IMR-90 (cell line): ENCODE measurements around the gene ERGIC2. TPM values are rescaled to one million over a fixed set of nuclear protein-coding genes. Genes with fewer than 3 reads are reported as not detected.
A peak's percentile ranks its signal among the peaks of the same experiment; 100 is the strongest.

Source experiments
- ATAC-seq: fragments of 200-7000 bp; cut with Tn5 transposase; 2 replicates; pipeline ENCODE4 v1.9.1; 2020; ENCODE audit warnings: low read depth, mild to moderate bottlenecking, moderate library complexity
- BruUV-seq: library from RNA; stranded (reverse); fragments of 400-500 nt; replicated peaks from 2 replicates; lab custom pipeline; 2021; lab: Mats Ljungman, UMichigan
- CTCF ChIA-PET: fragments of 300-600 bp; formaldehyde crosslinking; extraction: SDS; loops from one replicate; lab custom pipeline; 2021; ENCODE audit warnings: antibody characterized with exemption; lab: Yijun Ruan, JAX
- POLR2A ChIA-PET: fragments of 300-600 bp; sonication (Branson Sonifier 250); formaldehyde crosslinking; loops from one replicate; lab custom pipeline; 2022; ENCODE audit warnings: antibody characterized with exemption; ENCODE audit not compliant: unreplicated experiment; lab: Charles Lee
- DNase-seq: peaks from one replicate; pipeline ENCODE4 v3.0.0; 2013
- H2AFZ ChIP-seq: replicated peaks from 2 replicates; pipeline ENCODE3; 2013; ENCODE audit warnings: low read length, mild to moderate bottlenecking; ENCODE audit not compliant: poor library complexity
- H2AK5ac ChIP-seq: 2 replicates; pipeline ENCODE4 v1.6.1; 2013; ENCODE audit warnings: low read depth, low read length, inconsistent platforms
- H2AK9ac ChIP-seq: replicated peaks from 2 replicates; pipeline ENCODE3; 2013; ENCODE audit warnings: mild to moderate bottlenecking, low read depth, low read length, moderate library complexity; ENCODE audit not compliant: poor library complexity
- H2BK120ac ChIP-seq: 2 replicates; pipeline ENCODE4 v1.6.1; 2013; ENCODE audit warnings: low read depth, low read length, inconsistent platforms
- H2BK15ac ChIP-seq: 3 replicates; pipeline ENCODE4 v1.6.1; 2013; ENCODE audit warnings: low read depth, low read length, inconsistent platforms
- H2BK20ac ChIP-seq: 2 replicates; pipeline ENCODE4 v1.6.1; 2013; ENCODE audit warnings: low read depth, mild to moderate bottlenecking, inconsistent platforms, low read length, moderate library complexity
- H2BK5ac ChIP-seq: 2 replicates; pipeline ENCODE4 v1.6.1; 2013; ENCODE audit warnings: mild to moderate bottlenecking, low read depth, low read length, inconsistent platforms; ENCODE audit not compliant: poor library complexity, severe bottlenecking
- H3K14ac ChIP-seq: replicated peaks from 2 replicates; pipeline ENCODE4 v1.6.1; 2013; ENCODE audit warnings: low read depth, low read length, inconsistent platforms
- H3K18ac ChIP-seq: 2 replicates; pipeline ENCODE4 v1.6.1; 2013; ENCODE audit warnings: low read depth, low read length, control low read depth
- H3K23ac ChIP-seq: 2 replicates; pipeline ENCODE4 v1.6.1; 2013; ENCODE audit warnings: low read depth, low read length, inconsistent platforms
- H3K27ac ChIP-seq: 2 replicates; pipeline ENCODE4 v1.5.1; 2013; ENCODE audit warnings: mild to moderate bottlenecking, control low read depth, low read length; ENCODE audit not compliant: insufficient read depth
- H3K27me3 ChIP-seq: 2 replicates; pipeline ENCODE4 v1.6.1; 2013; ENCODE audit warnings: low read length; ENCODE audit not compliant: control insufficient read depth, insufficient read depth
- H3K36me3 ChIP-seq: 2 replicates; pipeline ENCODE4 v1.6.1; 2013; ENCODE audit warnings: low read length, mixed read lengths; ENCODE audit not compliant: control insufficient read depth, insufficient read depth
- H3K4ac ChIP-seq: 2 replicates; pipeline ENCODE4 v1.6.1; 2013; ENCODE audit warnings: low read depth, low read length, inconsistent platforms
- H3K4me1 ChIP-seq: 2 replicates; pipeline ENCODE4 v1.6.1; 2013; ENCODE audit warnings: low read length, mixed read lengths; ENCODE audit not compliant: control insufficient read depth, insufficient read depth
- H3K4me2 ChIP-seq: 2 replicates; pipeline ENCODE4 v1.6.1; 2013; ENCODE audit warnings: low read depth, mild to moderate bottlenecking, control low read depth, low read length, moderate library complexity
- H3K4me3 ChIP-seq: 2 replicates; pipeline ENCODE4 v1.5.1; 2013; ENCODE audit warnings: low read depth, mild to moderate bottlenecking, control low read depth, low read length, moderate library complexity; ENCODE audit not compliant: insufficient read depth
- H3K56ac ChIP-seq: 2 replicates; pipeline ENCODE4 v1.6.1; 2013; ENCODE audit warnings: low read length, inconsistent platforms; ENCODE audit not compliant: insufficient read depth; ENCODE audit errors: extremely low read depth
- H3K79me1 ChIP-seq, 2 experiments: 2 replicates each; pipeline ENCODE4 v1.6.1; 2013; ENCODE audit warnings: low read length in 2 of 2, inconsistent platforms in 1 of 2, low read depth in 1 of 2
- H3K9ac ChIP-seq: 2 replicates; pipeline ENCODE4 v1.6.1; 2013; ENCODE audit warnings: low read depth, low read length, control low read depth
- H3K9me1 ChIP-seq: 2 replicates; pipeline ENCODE4 v1.6.1; 2013; ENCODE audit warnings: low read length, inconsistent platforms; ENCODE audit not compliant: insufficient read depth
- H3K9me3 ChIP-seq: 2 replicates; pipeline ENCODE4 v1.6.1; 2013; ENCODE audit warnings: low read length; ENCODE audit not compliant: control insufficient read depth, insufficient read depth
- H4K20me1 ChIP-seq: 2 replicates; pipeline ENCODE4 v1.6.1; 2013; ENCODE audit warnings: low read length, inconsistent platforms; ENCODE audit not compliant: insufficient read depth
- H4K5ac ChIP-seq: 2 replicates; pipeline ENCODE4 v1.6.1; 2013; ENCODE audit warnings: mild to moderate bottlenecking, low read depth, low read length, control low read depth
- H4K8ac ChIP-seq, 2 experiments: 2 replicates each; pipeline ENCODE4 v1.6.1; 2013; ENCODE audit warnings: low read depth in 2 of 2, low read length in 2 of 2, control low read depth in 1 of 2, inconsistent platforms in 1 of 2
- H4K91ac ChIP-seq: 2 replicates; pipeline ENCODE4 v1.6.1; 2013; ENCODE audit warnings: low read depth, low read length, inconsistent platforms; ENCODE audit not compliant: insufficient read depth
- CEBPB ChIP-seq: IDR thresholded peaks from 2 replicates; pipeline ENCODE4 v1.6.1; 2012; ENCODE audit warnings: low read depth, low read length, improper control_type of control experiment
- CHD1 ChIP-seq: IDR thresholded peaks from 2 replicates; pipeline ENCODE4 v1.6.1; 2012; ENCODE audit warnings: low read depth, low read length, improper control_type of control experiment
- MXI1 ChIP-seq: IDR thresholded peaks from 2 replicates; pipeline ENCODE4 v1.6.1; 2012; ENCODE audit warnings: low read depth, mild to moderate bottlenecking, low read length, moderate library complexity, borderline replicate concordance
- RCOR1 ChIP-seq: IDR thresholded peaks from 2 replicates; pipeline ENCODE4 v1.6.1; 2012; ENCODE audit warnings: mild to moderate bottlenecking, low read length, improper control_type of control experiment; ENCODE audit not compliant: insufficient replicate concordance
- SMC3 ChIP-seq: fragments of 150-350 bp; IDR thresholded peaks from 2 replicates; pipeline ENCODE4 v1.6.1; 2016; ENCODE audit warnings: low read depth, mild to moderate bottlenecking, antibody characterized with exemption, low read length, moderate library complexity
- USF2 ChIP-seq: fragments of 150-350 bp; IDR thresholded peaks from 2 replicates; pipeline ENCODE4 v1.6.1; 2017; ENCODE audit warnings: mild to moderate bottlenecking, antibody characterized with exemption, low read length, low read depth
- dilution Hi-C: fragments of 300-500 bp; cut with HindIII; formaldehyde crosslinking; loops from one replicate; pipeline ENCODE4 v1.14.3; 2018; ENCODE audit warnings: low sequenced_read_pairs; ENCODE audit not compliant: unreplicated experiment
- in situ Hi-C: fragments of 300-500 bp; cut with MboI; formaldehyde crosslinking; loops from 3 replicates; pipeline ENCODE4 v1.14.3; 2019; ENCODE audit warnings: low sequenced_read_pairs, inconsistent platforms, mixed read lengths
- intact Hi-C: fragments of 100-400 bp; cut with micrococcal nuclease; formaldehyde crosslinking; loops from 2 replicates; pipeline ENCODE4 v1.10.0; 2022
- polyA plus RNA-seq, 3 experiments: library from polyadenylated mRNA; depleted of rRNA; stranded (reverse); fragments of >200 nt; gene quantifications; 2 replicates each; pipeline ENCODE4 v1.2.3, GENCODE V29; 2012; ENCODE audit warnings: low replicate concordance in 1 of 3
- total RNA-seq: library from RNA; depleted of rRNA; stranded (reverse); fragments of >200 nt; gene quantifications from 2 replicates; pipeline ENCODE4 v1.2.3, GENCODE V29; 2012
- TF ChIP-seq, protein P1 (sequence below): conservative IDR thresholded peaks from 2 replicates; pipeline ENCODE4 v1.5.1; 2012; ENCODE audit warnings: mild to moderate bottlenecking, low read depth, low read length, improper control_type of control experiment

Gene ERGIC2
- total and polyA plus RNA-seq, 2 of the 4 experiments (the other 2 are of a cell fraction): 41.0 to 45.3 TPM

- Histone ChIP-seq H3K9ac (no peak overlapping the region), H4K8ac (peak overlapping the region in 1 of 2 experiments; percentile 39; a peak in 1 of 4 replicates), H2BK120ac (peak overlapping the region; percentile 54; the same call in 1 of the 2 replicates), H3K4ac (no peak overlapping the region), H2BK20ac (peak overlapping the region; percentile 66; the same call in 1 of the 2 replicates), H4K5ac (no peak overlapping the region), H3K4me1 (no peaks in the 10 kb centered on the region), H3K9me1 (no peaks in the 10 kb centered on the region), H2AFZ (no peak overlapping the region), H3K27me3 (no peaks in the 10 kb centered on the region), H3K4me3 (no peak overlapping the region), H3K9me3 (no peaks in the 10 kb centered on the region), H3K56ac (no peak overlapping the region), H3K79me1 (no peaks in the 10 kb centered on the region), H2BK15ac (no peak overlapping the region), H4K91ac (peak overlapping the region; percentile 43; the same call in 1 of the 2 replicates), H2BK5ac (no peak overlapping the region), H2AK5ac (no peak overlapping the region), H3K27ac (no peak overlapping the region), H2AK9ac (no peak overlapping the region), H3K23ac (no peak overlapping the region), H3K4me2 (no peak overlapping the region), H4K20me1 (no peaks in the 10 kb centered on the region), H3K14ac (no peak overlapping the region), H3K18ac (no peak overlapping the region), H3K36me3 (no peaks in the 10 kb centered on the region)
- peak; percentile 78 for ATAC-seq
- DNase-seq: peak; percentile 84
- dilution Hi-C loops: no loop called here
- intact Hi-C loops: no loop called here
- in situ Hi-C loops: no loop called here
- ChIA-PET POLR2A (no interaction called here), CTCF (no interaction called here)
- no TSS peak for BruUV-seq
- peak; percentile 92 for TF ChIP-seq CEBPB
- no peak for TF ChIP-seq RCOR1
- TF ChIP-seq CHD1: no peak
- TF ChIP-seq, protein P1, sequence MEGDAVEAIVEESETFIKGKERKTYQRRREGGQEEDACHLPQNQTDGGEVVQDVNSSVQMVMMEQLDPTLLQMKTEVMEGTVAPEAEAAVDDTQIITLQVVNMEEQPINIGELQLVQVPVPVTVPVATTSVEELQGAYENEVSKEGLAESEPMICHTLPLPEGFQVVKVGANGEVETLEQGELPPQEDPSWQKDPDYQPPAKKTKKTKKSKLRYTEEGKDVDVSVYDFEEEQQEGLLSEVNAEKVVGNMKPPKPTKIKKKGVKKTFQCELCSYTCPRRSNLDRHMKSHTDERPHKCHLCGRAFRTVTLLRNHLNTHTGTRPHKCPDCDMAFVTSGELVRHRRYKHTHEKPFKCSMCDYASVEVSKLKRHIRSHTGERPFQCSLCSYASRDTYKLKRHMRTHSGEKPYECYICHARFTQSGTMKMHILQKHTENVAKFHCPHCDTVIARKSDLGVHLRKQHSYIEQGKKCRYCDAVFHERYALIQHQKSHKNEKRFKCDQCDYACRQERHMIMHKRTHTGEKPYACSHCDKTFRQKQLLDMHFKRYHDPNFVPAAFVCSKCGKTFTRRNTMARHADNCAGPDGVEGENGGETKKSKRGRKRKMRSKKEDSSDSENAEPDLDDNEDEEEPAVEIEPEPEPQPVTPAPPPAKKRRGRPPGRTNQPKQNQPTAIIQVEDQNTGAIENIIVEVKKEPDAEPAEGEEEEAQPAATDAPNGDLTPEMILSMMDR: no peak
- TF ChIP-seq USF2: no peak
- TF ChIP-seq MXI1: no peak
- no peak for TF ChIP-seq SMC3
Observed at GRCh38 chr12:29428633-29429032, 47.7 kb upstream of the ERGIC2 start.
